ENCODE data around the gene CSNK2B.

DNA sequence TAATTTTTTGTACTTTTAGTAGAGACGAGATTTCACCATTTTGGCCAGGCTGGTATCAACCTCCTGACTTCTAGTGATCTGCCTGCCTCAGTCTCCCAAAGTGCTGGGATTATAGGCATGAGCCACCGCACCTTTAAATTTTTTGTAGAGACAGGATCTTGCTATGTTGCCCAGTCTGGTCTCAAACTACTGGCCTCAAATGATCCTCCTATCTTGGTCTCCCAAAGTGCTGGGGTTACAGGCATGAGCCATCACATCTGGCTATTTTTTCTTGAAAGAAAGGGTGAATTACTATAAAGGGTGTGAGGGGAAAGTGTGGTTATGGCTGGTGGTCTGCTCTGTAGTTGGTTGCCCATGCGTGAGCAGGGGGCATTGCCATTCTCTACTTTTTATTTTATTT lies 42.3 kb downstream of the CSNK2B start:
- TF ChIP-seq CTCF (IDR thresholded peaks at IDR 0.05) (no peak), POLR2A (IDR thresholded peaks at IDR 0.05) (no peak)
